Smooth muscle cell (in vitro differentiated cells): ENCODE results near the gene CCDC69. TPM values are rescaled to one million over a fixed set of nuclear protein-coding genes. Genes with fewer than 3 reads are reported as not detected.

Source experiments
- DNase-seq: peaks from one replicate; lab custom pipeline; 2025; ENCODE audit not compliant: unreplicated experiment; lab: John Stamatoyannopoulos, UW
- H2AFZ ChIP-seq: fragments of 200-600 bp; sonication (generic); 2 replicates; pipeline ENCODE4 v1.6.0; 2016; ENCODE audit warnings: antibody characterized with exemption, low read depth, mild to moderate bottlenecking
- H3F3A ChIP-seq: fragments of 200-600 bp; sonication (generic); 2 replicates; pipeline ENCODE4 v1.6.0; 2017; ENCODE audit warnings: antibody characterized with exemption, low read depth
- H3K27ac ChIP-seq: fragments of 200-600 bp; sonication (generic); 2 replicates; pipeline ENCODE4 v1.5.1; 2016; ENCODE audit warnings: low read depth, mild to moderate bottlenecking
- H3K27me3 ChIP-seq: fragments of 200-600 bp; sonication (generic); 2 replicates; pipeline ENCODE4 v1.6.1; 2016; ENCODE audit warnings: low read depth, mild to moderate bottlenecking
- H3K36me3 ChIP-seq: fragments of 200-600 bp; sonication (generic); 2 replicates; pipeline ENCODE4 v1.5.1; 2016; ENCODE audit warnings: low read depth
- H3K4me1 ChIP-seq: fragments of 200-600 bp; sonication (generic); 2 replicates; pipeline ENCODE4 v1.5.1; 2016; ENCODE audit warnings: low read depth
- H3K4me2 ChIP-seq: fragments of 200-600 bp; sonication (generic); 2 replicates; pipeline ENCODE4 v1.6.0; 2016; ENCODE audit warnings: mild to moderate bottlenecking
- H3K4me3 ChIP-seq: fragments of 200-600 bp; sonication (generic); 2 replicates; pipeline ENCODE4 v1.5.1; 2016; ENCODE audit warnings: mild to moderate bottlenecking
- H3K79me2 ChIP-seq: fragments of 200-600 bp; sonication (generic); 2 replicates; pipeline ENCODE4 v1.6.0; 2016; ENCODE audit warnings: low read depth, mild to moderate bottlenecking
- H3K9ac ChIP-seq: fragments of 200-600 bp; sonication (generic); 2 replicates; pipeline ENCODE4 v1.6.0; 2016; ENCODE audit warnings: low read depth
- H3K9me3 ChIP-seq: fragments of 200-600 bp; sonication (generic); replicated peaks from 2 replicates; pipeline ENCODE4 v1.5.1; 2016; ENCODE audit warnings: low read depth
- H4K20me1 ChIP-seq: fragments of 200-600 bp; sonication (generic); 2 replicates; pipeline ENCODE4 v1.6.0; 2016; ENCODE audit warnings: low read depth
- CTCF ChIP-seq: fragments of 200-600 bp; sonication (generic); IDR thresholded peaks from 2 replicates; pipeline ENCODE4 v1.5.1; 2017; ENCODE audit warnings: borderline replicate concordance, mild to moderate bottlenecking, antibody characterized with exemption; ENCODE audit not compliant: insufficient read depth, poor library complexity, severe bottlenecking
- WGBS: methylation state at CpG from one replicate; pipeline ENCODE4 v1.1.7; 2016; ENCODE audit warnings: low lambda C conversion rate; 5-methylcytosine and 5-hydroxymethylcytosine counted together
- polyA plus RNA-seq: library from polyadenylated mRNA; unstranded; fragments of >200 nt; fragmentation: Nextera tagmentation; extraction: Ambion mirVana; gene quantifications from 2 replicates; pipeline ENCODE4 v1.2.1, GENCODE V29; 2016
- total RNA-seq: library from RNA; depleted of rRNA; stranded (reverse); fragments of >200 nt; gene quantifications from 2 replicates; pipeline ENCODE4 v1.2.3, GENCODE V29; 2014

The CCDC69 gene
- total and polyA plus RNA-seq, 2 experiments from 2014 or later = 1.1 to 1.2 TPM

- Histone ChIP-seq H3K4me3 (no peak overlapping the region), H3K9ac (no peak overlapping the region), H3K79me2 (no peaks in the 10 kb centered on the region), H3K27me3 (no peaks in the 10 kb centered on the region), H3F3A (no peaks in the 10 kb centered on the region), H3K27ac (no peak overlapping the region), H3K4me1 (no peaks in the 10 kb centered on the region), H3K36me3 (no peaks in the 10 kb centered on the region), H3K4me2 (no peak overlapping the region), H4K20me1 (no peaks in the 10 kb centered on the region), H3K9me3 (no peaks in the 10 kb centered on the region), H2AFZ (no peak overlapping the region)
- no peak for DNase-seq
- 81% methylated on average over 4 of the region's 4 CpGs for WGBS
- no peak for TF ChIP-seq CTCF
Observed at GRCh38 chr5:151181818-151182523, 41.9 kb downstream of the CCDC69 start.

GRCh38 chr5:151180291-151180690, 43.6 kb downstream of the CCDC69 start:
- Histone ChIP-seq H3K9me3 (no peaks in the 10 kb centered on the region), H3K4me2 (no peak overlapping the region), H4K20me1 (no peaks in the 10 kb centered on the region), H3K4me3 (no peak overlapping the region), H3K9ac (no peak overlapping the region), H3K27ac (no peak overlapping the region), H3F3A (no peaks in the 10 kb centered on the region), H3K27me3 (no peaks in the 10 kb centered on the region), H3K79me2 (no peaks in the 10 kb centered on the region), H3K4me1 (no peaks in the 10 kb centered on the region), H2AFZ (no peak overlapping the region), H3K36me3 (no peaks in the 10 kb centered on the region)
- no peak for DNase-seq
- 95% methylated on average over 6 of the region's 6 CpGs for WGBS
- TF ChIP-seq CTCF = no peak

- Histone ChIP-seq H3K4me2 (no peak overlapping the region), H3K27ac (no peak overlapping the region), H3K4me3 (no peak overlapping the region), H3K9me3 (no peaks in the 10 kb centered on the region), H3K27me3 (no peaks in the 10 kb centered on the region), H3K4me1 (no peaks in the 10 kb centered on the region), H3K9ac (no peak overlapping the region), H4K20me1 (no peaks in the 10 kb centered on the region), H2AFZ (no peak overlapping the region), H3K79me2 (no peaks in the 10 kb centered on the region), H3F3A (no peaks in the 10 kb centered on the region), H3K36me3 (no peaks in the 10 kb centered on the region)
- 98% methylated on average over 4 of the region's 4 CpGs for WGBS
- DNase-seq = no peak
- TF ChIP-seq CTCF = no peak
Observed at GRCh38 chr5:151179489-151179840, 44.4 kb downstream of the CCDC69 start.
